Keratinocyte (primary cell): ENCODE results near the gene PRRT1B. TPM values are rescaled to one million over a fixed set of nuclear protein-coding genes. Genes with fewer than 3 reads are reported as not detected.

Experiments
- DNase-seq: peaks from one replicate; pipeline ENCODE4 v3.0.0-alpha.2; 2011; ENCODE audit warnings: low read depth, missing footprints, low spot score
- FAIRE-seq: peaks from 2 replicates; lab custom pipeline; 2011; peaks lifted over from hg19 to GRCh38; lab: Jason Lieb, UNC
- H2AFZ ChIP-seq: 2 replicates; pipeline ENCODE4 v1.6.0; 2012; ENCODE audit warnings: low read length, control low read depth, inconsistent platforms; ENCODE audit not compliant: control insufficient read depth
- H3K27ac ChIP-seq: 2 replicates; pipeline ENCODE4 v1.5.1; 2011; ENCODE audit warnings: low read length; ENCODE audit not compliant: control insufficient read depth, insufficient read depth
- H3K27me3 ChIP-seq: 3 replicates; pipeline ENCODE4 v1.6.0; 2011; ENCODE audit warnings: low read length; ENCODE audit not compliant: control insufficient read depth, insufficient read depth; ENCODE audit errors: extremely low read depth
- H3K36me3 ChIP-seq, 2 experiments: 2 replicates in 1 of 2; 3 replicates in 1 of 2; pipeline ENCODE4 v1.5.1; 2011; ENCODE audit warnings: low read length in 2 of 2, mild to moderate bottlenecking in 1 of 2; ENCODE audit not compliant: control insufficient read depth in 2 of 2, insufficient read depth in 2 of 2; ENCODE audit errors: extremely low read depth in 1 of 2
- H3K4me1 ChIP-seq: 3 replicates; pipeline ENCODE4 v1.5.1; 2011; ENCODE audit warnings: low read length; ENCODE audit not compliant: control insufficient read depth, insufficient read depth; ENCODE audit errors: extremely low read depth
- H3K4me2 ChIP-seq: 3 replicates; pipeline ENCODE4 v1.6.0; 2011; ENCODE audit warnings: low read depth, low read length; ENCODE audit not compliant: control insufficient read depth, insufficient read depth; ENCODE audit errors: extremely low read depth
- H3K4me3 ChIP-seq, 3 experiments: fragments of 200-600 bp in 1 of 3; sonication (generic) in 1 of 3; 2 replicates in 2 of 3; 3 replicates in 1 of 3; pipeline ENCODE4 v1.5.1; 2011 to 2016; ENCODE audit warnings: low read length in 3 of 3, mild to moderate bottlenecking in 3 of 3, control low read depth in 2 of 3, inconsistent platforms in 1 of 3, low read depth in 1 of 3, mixed read lengths in 1 of 3, mixed run types in 1 of 3, moderate library complexity in 1 of 3; ENCODE audit not compliant: control insufficient read depth in 2 of 3, insufficient read depth in 2 of 3; ENCODE audit errors: extremely low read depth in 1 of 3
- H3K79me2 ChIP-seq: 2 replicates; pipeline ENCODE4 v1.6.0; 2012; ENCODE audit warnings: low read length; ENCODE audit not compliant: control insufficient read depth, insufficient read depth
- H3K9ac ChIP-seq: 3 replicates; pipeline ENCODE4 v1.6.0; 2011; ENCODE audit warnings: low read length; ENCODE audit not compliant: control insufficient read depth, insufficient read depth; ENCODE audit errors: extremely low read depth
- H3K9me1 ChIP-seq: 3 replicates; pipeline ENCODE4 v1.6.0; 2011; ENCODE audit warnings: low read length; ENCODE audit not compliant: control insufficient read depth, insufficient read depth; ENCODE audit errors: extremely low read depth
- H3K9me3 ChIP-seq: 2 replicates; pipeline ENCODE4 v1.5.1; 2012; ENCODE audit warnings: low read depth, low read length; ENCODE audit not compliant: control insufficient read depth
- H4K20me1 ChIP-seq: 3 replicates; pipeline ENCODE4 v1.6.0; 2011; ENCODE audit warnings: low read length; ENCODE audit not compliant: control insufficient read depth, insufficient read depth; ENCODE audit errors: extremely low read depth
- EZH2 ChIP-seq: IDR thresholded peaks from one replicate; pipeline ENCODE4 v1.6.1; 2012; ENCODE audit warnings: inconsistent platforms, mild to moderate bottlenecking, low read length, moderate library complexity
- dilution Hi-C: fragments of 300-500 bp; cut with MboI; formaldehyde crosslinking; loops from one replicate; pipeline ENCODE4 v1.7.0; 2020; ENCODE audit warnings: low sequenced_read_pairs; ENCODE audit not compliant: extremely low pct_ligation_motif_present
- polyA plus RNA-seq, 5 experiments: library from polyadenylated mRNA; depleted of rRNA in 3 of 5; stranded (reverse) in 3 of 5; stranded (forward) in 1 of 5; unstranded in 1 of 5; fragments of >200 nt; gene quantifications; 1 replicate in 1 of 5; 2 replicates in 3 of 5; 3 replicates in 1 of 5; pipeline versions ENCODE4 v1.2.1 to v1.2.3, GENCODE V29; 2011 to 2012; ENCODE audit warnings: missing spikeins in 2 of 5, low read depth in 1 of 5, low replicate concordance in 1 of 5
- TF ChIP-seq, protein P1 (sequence below), 3 experiments: IDR thresholded peaks in 1 of 3; conservative IDR thresholded peaks in 1 of 3; optimal IDR thresholded peaks in 1 of 3; 2 replicates in 2 of 3; 3 replicates in 1 of 3; pipeline versions ENCODE3 to v1.5.1; 2011; ENCODE audit warnings: low read length in 3 of 3, mild to moderate bottlenecking in 3 of 3, moderate library complexity in 2 of 3, control low read depth in 1 of 3, inconsistent platforms in 1 of 3; ENCODE audit not compliant: insufficient read depth in 2 of 3; ENCODE audit errors: extremely low read depth in 1 of 3

PRRT1B gene
- polyA plus RNA-seq, 1 donor (not counting 4 experiments of a cell fraction or from before 2014, with no cell fraction given) = not detected

DNA sequence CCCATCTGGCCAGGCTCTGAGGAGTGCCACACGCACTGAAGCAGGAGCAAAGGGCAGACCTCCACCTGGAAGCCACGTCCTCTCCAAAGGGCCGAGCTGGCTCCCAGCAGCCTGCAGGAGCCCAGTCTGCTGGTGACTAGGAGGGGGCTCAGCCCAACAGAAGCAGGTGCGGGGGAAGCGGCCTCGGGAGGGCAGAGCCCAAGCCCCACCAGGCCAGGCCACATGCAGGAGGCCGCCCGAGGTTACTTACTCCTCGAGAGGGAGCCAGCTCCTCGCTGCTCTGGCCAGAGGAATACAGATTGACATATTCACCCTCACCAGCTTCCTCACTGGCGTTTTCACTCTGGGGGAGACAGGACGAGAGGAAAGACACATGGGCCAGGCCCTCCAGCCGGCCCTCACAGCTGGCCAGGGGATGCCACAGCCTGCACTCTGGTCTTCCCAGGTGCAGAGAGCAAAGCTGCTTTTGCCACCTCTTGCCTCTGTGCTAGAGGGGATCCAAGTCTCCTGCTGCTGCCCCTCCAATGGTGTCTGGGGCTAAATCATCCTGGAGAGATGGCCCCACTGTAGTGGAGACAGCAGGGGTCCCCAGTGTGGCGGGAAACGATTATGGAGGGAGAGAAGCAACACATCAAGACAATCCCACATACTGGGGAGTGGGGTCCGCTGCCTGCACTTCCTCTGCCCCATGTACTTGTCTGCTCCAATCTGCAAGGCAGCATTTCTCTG lies 58.6 kb downstream of the PRRT1B start:
- dilution Hi-C loops = no loop called here
- H3K36me3 ChIP-seq = peaks cover 6 to 10% of the 10 kb centered on the region in 2 experiments

DNA sequence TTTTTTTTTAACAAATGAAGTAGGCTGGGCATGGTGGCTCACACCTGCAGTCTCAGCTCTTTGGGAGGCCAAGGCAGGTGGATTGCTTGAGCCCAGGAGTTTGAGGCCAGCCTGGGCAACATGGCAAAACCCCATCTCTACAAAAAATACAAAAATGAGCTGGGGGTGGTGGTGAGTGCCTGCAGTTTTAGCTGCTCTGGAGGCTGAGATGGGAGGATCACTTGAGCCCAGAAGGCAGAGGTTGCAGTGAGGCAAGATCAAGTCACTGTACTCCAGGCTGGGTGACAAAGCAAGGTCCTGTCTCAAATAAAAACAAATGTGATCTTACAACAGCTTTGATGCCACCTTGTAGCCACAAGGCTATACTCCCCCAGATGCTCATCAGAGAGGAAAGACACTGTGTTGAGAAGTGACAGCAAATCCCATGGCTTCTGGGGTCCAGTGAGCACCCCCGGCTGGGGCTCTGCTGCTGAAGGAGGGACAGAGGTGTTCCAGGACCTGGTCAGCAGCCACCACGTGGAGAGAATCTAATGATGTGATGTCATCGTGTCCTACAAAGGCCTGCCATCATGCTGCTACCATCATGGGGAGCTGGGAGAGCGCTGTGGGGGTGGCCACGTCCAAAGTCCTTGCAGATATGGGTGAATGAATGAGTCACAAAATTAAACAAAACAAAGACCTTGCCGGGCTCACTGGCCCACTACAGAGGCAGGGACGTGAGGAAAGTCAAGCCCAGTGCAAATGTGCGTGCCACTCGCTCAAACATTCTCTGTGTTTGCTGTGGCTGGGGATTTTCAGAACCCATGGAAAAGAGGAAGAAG lies 60.7 kb downstream of the PRRT1B start:
- no peak overlapping the region for H3K9ac ChIP-seq
- dilution Hi-C loops = no loop called here
- H3K4me1 ChIP-seq = peaks cover 26% of the 10 kb centered on the region
- no peaks in the 10 kb centered on the region for H3K79me2 ChIP-seq
- no peaks in the 10 kb centered on the region for H3K27me3 ChIP-seq
- no peaks in the 10 kb centered on the region for H4K20me1 ChIP-seq
- H3K36me3 ChIP-seq = peaks cover 8 to 9% of the 10 kb centered on the region in 2 experiments
- no peak overlapping the region for H2AFZ ChIP-seq
- FAIRE-seq (no peak), DNase-seq (no peak)
- H3K4me2 ChIP-seq = no peak overlapping the region
- no peaks in the 10 kb centered on the region for H3K9me3 ChIP-seq
- TF ChIP-seq, protein P1, sequence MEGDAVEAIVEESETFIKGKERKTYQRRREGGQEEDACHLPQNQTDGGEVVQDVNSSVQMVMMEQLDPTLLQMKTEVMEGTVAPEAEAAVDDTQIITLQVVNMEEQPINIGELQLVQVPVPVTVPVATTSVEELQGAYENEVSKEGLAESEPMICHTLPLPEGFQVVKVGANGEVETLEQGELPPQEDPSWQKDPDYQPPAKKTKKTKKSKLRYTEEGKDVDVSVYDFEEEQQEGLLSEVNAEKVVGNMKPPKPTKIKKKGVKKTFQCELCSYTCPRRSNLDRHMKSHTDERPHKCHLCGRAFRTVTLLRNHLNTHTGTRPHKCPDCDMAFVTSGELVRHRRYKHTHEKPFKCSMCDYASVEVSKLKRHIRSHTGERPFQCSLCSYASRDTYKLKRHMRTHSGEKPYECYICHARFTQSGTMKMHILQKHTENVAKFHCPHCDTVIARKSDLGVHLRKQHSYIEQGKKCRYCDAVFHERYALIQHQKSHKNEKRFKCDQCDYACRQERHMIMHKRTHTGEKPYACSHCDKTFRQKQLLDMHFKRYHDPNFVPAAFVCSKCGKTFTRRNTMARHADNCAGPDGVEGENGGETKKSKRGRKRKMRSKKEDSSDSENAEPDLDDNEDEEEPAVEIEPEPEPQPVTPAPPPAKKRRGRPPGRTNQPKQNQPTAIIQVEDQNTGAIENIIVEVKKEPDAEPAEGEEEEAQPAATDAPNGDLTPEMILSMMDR (optimal IDR thresholded peaks at IDR 0.05 in 1 of 3, IDR thresholded peaks at IDR 0.05 in 1 of 3, conservative IDR thresholded peaks at IDR 0.05 in 1 of 3; ENCODE audit: extremely low read depth in 1 of 3, insufficient read depth in 2 of 3, low read length in 3 of 3) = no peak
- TF ChIP-seq EZH2 = no peak
- peaks cover 3% of the 10 kb centered on the region for H3K9me1 ChIP-seq
- H3K27ac ChIP-seq = no peak overlapping the region
- H3K4me3 ChIP-seq = no peak overlapping the region

More for the DNA sequence above, 58.6 kb downstream of the PRRT1B start:
- H3K9ac ChIP-seq = no peak overlapping the region
- H3K4me3 ChIP-seq = no peak overlapping the region
- H3K4me2 ChIP-seq = no peak overlapping the region
- peaks cover 13% of the 10 kb centered on the region for H3K4me1 ChIP-seq
- H4K20me1 ChIP-seq = no peaks in the 10 kb centered on the region
- TF ChIP-seq, protein P1 (optimal IDR thresholded peaks at IDR 0.05 in 1 of 3, IDR thresholded peaks at IDR 0.05 in 1 of 3, conservative IDR thresholded peaks at IDR 0.05 in 1 of 3; ENCODE audit: extremely low read depth in 1 of 3, insufficient read depth in 2 of 3, low read length in 3 of 3) = no peak
- TF ChIP-seq EZH2 = no peak
- H3K27ac ChIP-seq = no peak overlapping the region
- no peak overlapping the region for H2AFZ ChIP-seq
- FAIRE-seq = no peak
- no peaks in the 10 kb centered on the region for H3K27me3 ChIP-seq
- no peaks in the 10 kb centered on the region for H3K9me3 ChIP-seq
- H3K79me2 ChIP-seq = no peaks in the 10 kb centered on the region
- H3K9me1 ChIP-seq = no peaks in the 10 kb centered on the region
- DNase-seq = no peak
